Chondrocyte (in vitro differentiated cells): Measurements from ENCODE around the gene PARP4. TPM values are rescaled to one million over a fixed set of nuclear protein-coding genes. Genes with fewer than 3 reads are reported as not detected.
"Not testable (repeated sequence)": the region's sequence is repeated elsewhere in the genome, so short reads cannot be mapped to it uniquely, and the experiment has no call there.

Experiments used
- DNase-seq: peaks from one replicate; pipeline ENCODE4 v3.0.0; 2021; ENCODE audit warnings: mixed read lengths, low spot score
- H3K27ac Mint-ChIP-seq: one replicate; pipeline ENCODE4 v1.8.0; 2021; ENCODE audit warnings: mild to moderate bottlenecking, moderate library complexity, mixed read lengths; ENCODE audit not compliant: unreplicated experiment
- H3K27me3 Mint-ChIP-seq: 2 replicates; pipeline ENCODE4 v1.8.0; 2021; ENCODE audit warnings: low read depth, mixed read lengths
- H3K36me3 Mint-ChIP-seq: 2 replicates; pipeline ENCODE4 v1.8.0; 2021; ENCODE audit warnings: low read depth, mixed read lengths
- H3K4me1 Mint-ChIP-seq: 2 replicates; pipeline ENCODE4 v1.8.0; 2021; ENCODE audit warnings: low read depth, mild to moderate bottlenecking, mixed read lengths
- H3K4me3 Mint-ChIP-seq: one replicate; pipeline ENCODE4 v1.8.0; 2021; ENCODE audit warnings: mild to moderate bottlenecking, moderate library complexity, mixed read lengths; ENCODE audit not compliant: unreplicated experiment
- H3K9me3 Mint-ChIP-seq: 2 replicates; pipeline ENCODE4 v1.8.0; 2021; ENCODE audit warnings: low read depth, mixed read lengths
- total RNA-seq: library from RNA; stranded (reverse); gene quantifications from 3 replicates; pipeline ENCODE4 v1.2.1, GENCODE V29; 2021
- TF ChIP-seq, protein P1 (sequence below): fragments of 200-600 bp; sonication (generic); IDR thresholded peaks from 2 replicates; pipeline ENCODE4 v1.5.0; 2021; ENCODE audit warnings: antibody characterized with exemption, mild to moderate bottlenecking, moderate library complexity

PARP4 gene
- total RNA-seq, 1 donor from 2014 or later, result 35.8 TPM

- Mint-ChIP-seq H3K27ac (peak overlapping the region; percentile 66), H3K9me3 (no peaks in the 10 kb centered on the region), H3K4me1 (peaks cover 27% of the 10 kb centered on the region), H3K27me3 (no peaks in the 10 kb centered on the region), H3K4me3 (no peak overlapping the region), H3K36me3 (peaks cover 3% of the 10 kb centered on the region)
- TF ChIP-seq, protein P1, sequence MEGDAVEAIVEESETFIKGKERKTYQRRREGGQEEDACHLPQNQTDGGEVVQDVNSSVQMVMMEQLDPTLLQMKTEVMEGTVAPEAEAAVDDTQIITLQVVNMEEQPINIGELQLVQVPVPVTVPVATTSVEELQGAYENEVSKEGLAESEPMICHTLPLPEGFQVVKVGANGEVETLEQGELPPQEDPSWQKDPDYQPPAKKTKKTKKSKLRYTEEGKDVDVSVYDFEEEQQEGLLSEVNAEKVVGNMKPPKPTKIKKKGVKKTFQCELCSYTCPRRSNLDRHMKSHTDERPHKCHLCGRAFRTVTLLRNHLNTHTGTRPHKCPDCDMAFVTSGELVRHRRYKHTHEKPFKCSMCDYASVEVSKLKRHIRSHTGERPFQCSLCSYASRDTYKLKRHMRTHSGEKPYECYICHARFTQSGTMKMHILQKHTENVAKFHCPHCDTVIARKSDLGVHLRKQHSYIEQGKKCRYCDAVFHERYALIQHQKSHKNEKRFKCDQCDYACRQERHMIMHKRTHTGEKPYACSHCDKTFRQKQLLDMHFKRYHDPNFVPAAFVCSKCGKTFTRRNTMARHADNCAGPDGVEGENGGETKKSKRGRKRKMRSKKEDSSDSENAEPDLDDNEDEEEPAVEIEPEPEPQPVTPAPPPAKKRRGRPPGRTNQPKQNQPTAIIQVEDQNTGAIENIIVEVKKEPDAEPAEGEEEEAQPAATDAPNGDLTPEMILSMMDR, result no peak
- DNase-seq, result no peak
Measured at GRCh38 chr13:24503379-24503696, 9.2 kb downstream of the PARP4 start.

DNA sequence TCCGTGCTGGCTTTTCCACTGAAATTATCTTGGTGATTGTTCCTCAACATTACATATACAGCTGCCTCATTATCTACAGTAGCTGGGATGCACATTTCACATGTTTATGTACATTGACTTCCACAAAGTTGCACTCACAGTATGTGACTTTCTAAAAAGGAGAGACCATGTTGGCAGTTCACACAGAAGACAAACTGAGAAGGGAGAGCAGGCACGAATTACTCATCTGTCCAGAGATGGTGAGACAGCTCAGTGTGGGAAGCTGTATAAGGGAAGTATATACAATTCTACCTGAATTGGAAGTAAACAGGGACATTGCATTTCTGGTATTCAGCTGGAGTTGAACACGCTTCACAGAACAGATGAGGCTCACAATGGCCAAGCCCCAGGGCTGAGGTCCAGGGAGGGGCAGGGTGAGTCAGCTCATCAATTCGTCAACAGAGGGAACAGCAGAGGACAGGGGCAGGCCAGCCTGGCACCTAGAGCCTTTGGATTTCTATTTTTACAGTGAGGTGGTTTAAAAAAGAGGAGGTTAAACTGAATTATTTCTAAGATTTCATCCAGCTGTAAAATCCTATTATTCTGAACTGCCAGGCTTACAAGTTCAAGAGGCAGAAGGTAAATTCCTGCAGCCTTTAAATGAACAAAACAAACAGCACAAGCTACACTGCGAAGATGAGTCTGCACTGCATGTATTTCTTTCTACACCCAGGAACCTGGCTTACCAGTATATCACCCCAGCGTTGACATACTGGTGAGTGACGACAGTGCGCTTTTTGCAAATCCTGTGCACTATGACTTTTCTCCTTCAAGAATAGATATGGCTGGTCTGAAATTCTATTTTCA lies 9.8 kb downstream of the PARP4 start:
- Mint-ChIP-seq H3K27me3 (no peaks in the 10 kb centered on the region), H3K36me3 (peaks cover 4% of the 10 kb centered on the region), H3K27ac (peak overlapping the region; percentile 66), H3K4me3 (no peak overlapping the region), H3K9me3 (no peaks in the 10 kb centered on the region), H3K4me1 (peaks cover 27% of the 10 kb centered on the region)
- TF ChIP-seq, protein P1, result no peak
- DNase-seq, result no peak

DNA sequence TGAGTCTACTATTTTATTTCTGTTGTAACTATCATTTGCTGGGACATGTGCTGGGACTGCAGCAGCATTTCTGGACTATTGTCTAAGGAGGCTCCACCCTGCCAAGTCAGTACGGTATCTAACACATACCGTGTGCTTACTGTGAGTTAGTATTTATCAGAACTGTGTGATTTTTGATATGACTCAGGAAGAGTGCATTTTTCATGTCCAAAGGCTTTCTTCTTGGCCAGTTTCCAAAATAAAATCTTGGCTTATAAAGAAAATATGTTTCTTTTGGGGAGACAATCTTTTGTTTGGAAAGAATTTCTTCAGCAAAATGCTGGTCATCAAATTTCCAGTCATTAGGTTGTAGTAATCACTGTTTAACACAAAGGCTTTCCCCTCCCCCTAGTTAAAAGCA lies 11.6 kb downstream of the PARP4 start:
- Mint-ChIP-seq H3K27me3 (no peaks in the 10 kb centered on the region), H3K36me3 (peaks cover 13% of the 10 kb centered on the region), H3K4me1 (peaks cover 27% of the 10 kb centered on the region), H3K27ac (peak overlapping the region; percentile 53), H3K9me3 (no peaks in the 10 kb centered on the region), H3K4me3 (no peak overlapping the region)
- no peak for DNase-seq
- TF ChIP-seq, protein P1, result no peak

- H3K27me3 Mint-ChIP-seq, result no peaks in the 10 kb centered on the region
Measured at GRCh38 chr13:24497742-24498141, 14.8 kb downstream of the PARP4 start.

GRCh38 chr13:24496295-24496694 lies 16.3 kb downstream of the PARP4 start:
- not testable (repeated sequence) for H3K4me1 Mint-ChIP-seq, DNase-seq, H3K27ac Mint-ChIP-seq, H3K27me3 Mint-ChIP-seq, H3K9me3 Mint-ChIP-seq, H3K4me3 Mint-ChIP-seq
- peaks cover 42% of the 10 kb centered on the region for H3K36me3 Mint-ChIP-seq

More at GRCh38 chr13:24497742-24498141, 14.8 kb downstream of the PARP4 start:
- Mint-ChIP-seq H3K36me3 (peaks cover 34% of the 10 kb centered on the region), H3K4me1 (peaks cover 18% of the 10 kb centered on the region), H3K4me3 (no peak overlapping the region), H3K9me3 (no peaks in the 10 kb centered on the region), H3K27ac (no peak overlapping the region)
- no peak for DNase-seq
- TF ChIP-seq, protein P1, result no peak
